ENCODE data around the gene YARS2. TPM values are rescaled to one million over a fixed set of nuclear protein-coding genes. Genes with fewer than 3 reads are reported as not detected.

Gene YARS2
- total and polyA plus RNA-seq, 3 donors from 2014 or later: 13.9 to 29.8 (median 19.5) TPM

GRCh38 chr12:32770141-32770540, 14.4 kb upstream of the YARS2 start:
- WGBS, 2 donors: 50 to 55% methylated on average over 1 of the region's 1 CpG
- intact Hi-C loops (cut with DNase I; ENCODE audit: low total_unique reads): no loop called here
- no peaks in the 10 kb centered on the region for H3K36me3 ChIP-seq (ENCODE audit: low read depth, missing control alignments)
- DNase-seq: no peak
- H3K4me3 ChIP-seq: no peak overlapping the region
- H3K27me3 ChIP-seq: no peaks in the 10 kb centered on the region
- H3K27ac ChIP-seq: no peak overlapping the region
- H3K4me1 ChIP-seq: no peaks in the 10 kb centered on the region
- TF ChIP-seq POLR2A (IDR thresholded peaks at IDR 0.05): no peak
- TF ChIP-seq CTCF (IDR thresholded peaks at IDR 0.05): no peak
- H3K9me3 ChIP-seq: no peaks in the 10 kb centered on the region

- no peaks in the 10 kb centered on the region for H3K36me3 ChIP-seq (ENCODE audit: low read depth, missing control alignments)
- no peak for DNase-seq
- no peaks in the 10 kb centered on the region for H3K9me3 ChIP-seq
- H3K4me3 ChIP-seq: no peak overlapping the region
- no peak for TF ChIP-seq CTCF (IDR thresholded peaks at IDR 0.05)
- intact Hi-C loops (cut with DNase I; ENCODE audit: low total_unique reads): no loop called here
- H3K27me3 ChIP-seq: no peaks in the 10 kb centered on the region
- 70 to 71% methylated on average over 4 of the region's 4 CpGs for WGBS, 2 donors
- H3K4me1 ChIP-seq: no peaks in the 10 kb centered on the region
- H3K27ac ChIP-seq: no peak overlapping the region
These were observed 12.8 kb upstream of the YARS2 start for GRCh38 chr12:32768518-32768917.

GRCh38 chr12:32765906-32766305, 10.2 kb upstream of the YARS2 start:
- Histone ChIP-seq H3K36me3 (ENCODE audit: low read depth, missing control alignments) (no peaks in the 10 kb centered on the region), H3K4me3 (no peak overlapping the region), H3K27me3 (no peaks in the 10 kb centered on the region), H3K27ac (no peak overlapping the region), H3K4me1 (peaks cover 3% of the 10 kb centered on the region), H3K9me3 (no peaks in the 10 kb centered on the region)
- no peak for DNase-seq
- 74 to 78% methylated on average over 4 of the region's 4 CpGs for WGBS, 2 donors
- intact Hi-C loops (cut with DNase I; ENCODE audit: low total_unique reads): no loop called here
- TF ChIP-seq CTCF (IDR thresholded peaks at IDR 0.05) (no peak), POLR2A (IDR thresholded peaks at IDR 0.05) (no peak)

- H3K27ac ChIP-seq: no peak overlapping the region
- intact Hi-C loops (cut with DNase I; ENCODE audit: low total_unique reads): no loop called here
- H3K27me3 ChIP-seq: no peaks in the 10 kb centered on the region
- TF ChIP-seq CTCF (IDR thresholded peaks at IDR 0.05): no peak
- no peak for TF ChIP-seq POLR2A (IDR thresholded peaks at IDR 0.05)
- DNase-seq: no peak
- no peak overlapping the region for H3K4me3 ChIP-seq
- 46 to 56% methylated on average over 1 of the region's 1 CpG for WGBS, 2 donors
- H3K9me3 ChIP-seq: no peaks in the 10 kb centered on the region
- no peaks in the 10 kb centered on the region for H3K36me3 ChIP-seq (ENCODE audit: low read depth, missing control alignments)
- H3K4me1 ChIP-seq: peaks cover 3% of the 10 kb centered on the region
These were observed 6.0 kb upstream of the YARS2 start for GRCh38 chr12:32761716-32762115.

GRCh38 chr12:32757157-32757556, 1.5 kb upstream of the YARS2 start:
- Histone ChIP-seq H3K9me3 (no peaks in the 10 kb centered on the region), H3K36me3 (ENCODE audit: low read depth, missing control alignments) (no peaks in the 10 kb centered on the region), H3K4me3 (no peak overlapping the region), H3K27ac (no peak overlapping the region), H3K27me3 (no peaks in the 10 kb centered on the region), H3K4me1 (peaks cover 8% of the 10 kb centered on the region)
- WGBS, 2 donors: 58 to 79% methylated on average over 3 of the region's 3 CpGs
- intact Hi-C loops (cut with DNase I; ENCODE audit: low total_unique reads): loop anchor here (10.0 kb wide), 1 partner anchor 1268 kb away; the partner anchor contains the start of gene ALG10
- TF ChIP-seq CTCF (IDR thresholded peaks at IDR 0.05) (no peak), POLR2A (IDR thresholded peaks at IDR 0.05) (no peak)
- DNase-seq: no peak

All from testis (tissue), 3 donors.